ENCODE data around the gene HK1. TPM values are rescaled to one million over a fixed set of nuclear protein-coding genes. Genes with fewer than 3 reads are reported as not detected.

Gene HK1
- total and polyA plus RNA-seq, 2 of the 13 experiments (the other 11 are each of a cell fraction or from before 2014, with no cell fraction given): 0.29 to 1.5 TPM

GRCh38 chr10:69446650-69447151, 168.4 kb downstream of the HK1 start (continued):
- TF ChIP-seq FOSL2 (CRISPR knock-in tag; IDR thresholded peaks at IDR 0.05): peak; percentile 98
- 0 out of 2 replicates have a peak, but pooled peaks have one; percentile 22 for TF ChIP-seq GATAD2A (CRISPR knock-in tag; IDR thresholded peaks at IDR 0.05)
- TF ChIP-seq ZNF12 (CRISPR knock-in tag; IDR thresholded peaks at IDR 0.05): 0 out of 2 replicates have a peak, but pooled peaks have one; percentile 14
- TF ChIP-seq JUN (CRISPR knock-in tag; IDR thresholded peaks at IDR 0.05): 0 out of 2 replicates have a peak, but pooled peaks have one; percentile 66
- peak in 1 of 2 experiments; percentile 26; a peak in 1 of 4 replicates for TF ChIP-seq ATF4 (CRISPR knock-in tag; IDR thresholded peaks at IDR 0.05)
- TF ChIP-seq CBX1 (IDR thresholded peaks at IDR 0.05; ENCODE audit: low read depth): no peak
- TF ChIP-seq MAFF (IDR thresholded peaks at IDR 0.05; ENCODE audit: low read depth, low read length): peak; percentile 97
- no peak for TF ChIP-seq SNAPC4 (CRISPR knock-in tag; IDR thresholded peaks at IDR 0.05)
- peak; percentile 38; the same call in 1 of the 2 replicates for TF ChIP-seq PAXIP1 (CRISPR knock-in tag; conservative IDR thresholded peaks at IDR 0.05)
- TF ChIP-seq EP300 (IDR thresholded peaks at IDR 0.05; ENCODE audit: low read depth in 2 of 2, low read length in 2 of 2): peak in 1 of 2 experiments; percentile 62; a peak in 1 of 4 replicates
- no peak for TF ChIP-seq EP300 (CRISPR knock-in tag; IDR thresholded peaks at IDR 0.05; ENCODE audit: borderline replicate concordance)
- TF ChIP-seq FOXK1 (CRISPR knock-in tag; IDR thresholded peaks at IDR 0.05; ENCODE audit: borderline replicate concordance, low read depth): peak; percentile 62; the same call in 1 of the 2 replicates

Measured in HepG2 (cell line).